ENCODE results near the gene ERICH3.

ERICH3 gene

GRCh38 chr1:74549932-74550331 lies 123.7 kb downstream of the ERICH3 start:
- H3K4me3 ChIP-seq (ENCODE audit: low read depth, low read length) = no peak overlapping the region
- no peak for DNase-seq (ENCODE audit: low read depth)
- TF ChIP-seq MAX (IDR thresholded peaks at IDR 0.05; ENCODE audit: low read depth, low read length) = no peak
- TF ChIP-seq POLR2A (IDR thresholded peaks at IDR 0.05; ENCODE audit: extremely low read depth, insufficient read length) = no peak
- no peak for TF ChIP-seq CTCF (IDR thresholded peaks at IDR 0.05; ENCODE audit: low read depth, low read length)
- TF ChIP-seq MYC (IDR thresholded peaks at IDR 0.05; ENCODE audit: low read depth, low read length) = no peak

GRCh38 chr1:74548961-74549750 lies 124.4 kb downstream of the ERICH3 start:
- no peak overlapping the region for H3K4me3 ChIP-seq (ENCODE audit: low read depth, low read length)
- no peak for TF ChIP-seq MYC (IDR thresholded peaks at IDR 0.05; ENCODE audit: low read depth, low read length)
- TF ChIP-seq POLR2A (IDR thresholded peaks at IDR 0.05; ENCODE audit: extremely low read depth, insufficient read length) = no peak
- TF ChIP-seq MAX (IDR thresholded peaks at IDR 0.05; ENCODE audit: low read depth, low read length) = no peak
- no peak for TF ChIP-seq CTCF (IDR thresholded peaks at IDR 0.05; ENCODE audit: low read depth, low read length)
- no peak for DNase-seq (ENCODE audit: low read depth)

- H3K4me3 ChIP-seq (ENCODE audit: low read depth, low read length) = no peak overlapping the region
- TF ChIP-seq CTCF (IDR thresholded peaks at IDR 0.05; ENCODE audit: low read depth, low read length) (no peak), POLR2A (IDR thresholded peaks at IDR 0.05; ENCODE audit: extremely low read depth, insufficient read length) (no peak), MYC (IDR thresholded peaks at IDR 0.05; ENCODE audit: low read depth, low read length) (no peak), MAX (IDR thresholded peaks at IDR 0.05; ENCODE audit: low read depth, low read length) (no peak)
- DNase-seq (ENCODE audit: low read depth) = no peak
Measured at GRCh38 chr1:74545821-74546220, 127.8 kb downstream of the ERICH3 start.

- DNase-seq (ENCODE audit: low read depth) = no peak
- H3K4me3 ChIP-seq (ENCODE audit: low read depth, low read length) = no peak overlapping the region
- no peak for TF ChIP-seq POLR2A (IDR thresholded peaks at IDR 0.05; ENCODE audit: extremely low read depth, insufficient read length)
- TF ChIP-seq MAX (IDR thresholded peaks at IDR 0.05; ENCODE audit: low read depth, low read length) = no peak
- no peak for TF ChIP-seq CTCF (IDR thresholded peaks at IDR 0.05; ENCODE audit: low read depth, low read length)
- no peak for TF ChIP-seq MYC (IDR thresholded peaks at IDR 0.05; ENCODE audit: low read depth, low read length)
Measured at GRCh38 chr1:74534241-74534640, 139.4 kb downstream of the ERICH3 start.

GRCh38 chr1:74531796-74532195 lies 141.8 kb downstream of the ERICH3 start:
- DNase-seq (ENCODE audit: low read depth) = no peak
- no peak overlapping the region for H3K4me3 ChIP-seq (ENCODE audit: low read depth, low read length)
- TF ChIP-seq POLR2A (IDR thresholded peaks at IDR 0.05; ENCODE audit: extremely low read depth, insufficient read length) (no peak), MYC (IDR thresholded peaks at IDR 0.05; ENCODE audit: low read depth, low read length) (no peak), CTCF (IDR thresholded peaks at IDR 0.05; ENCODE audit: low read depth, low read length) (no peak), MAX (IDR thresholded peaks at IDR 0.05; ENCODE audit: low read depth, low read length) (no peak)
